NCI-H146 treated with DMSO at 0.1 percent for 48 hours (cell line): ENCODE results near the gene SRD5A3.
"Not testable (repeated sequence)": the region's sequence is repeated elsewhere in the genome, so short reads cannot be mapped to it uniquely, and the experiment has no call there.

ENCODE experiments used
- DNase-seq: peaks from one replicate; lab custom pipeline; 2025; ENCODE audit not compliant: unreplicated experiment; lab: John Stamatoyannopoulos, UW

SRD5A3 gene

GRCh38 chr4:55345054-55345453 lies 988 bp upstream of the SRD5A3 start:
- DNase-seq: no peak

DNA sequence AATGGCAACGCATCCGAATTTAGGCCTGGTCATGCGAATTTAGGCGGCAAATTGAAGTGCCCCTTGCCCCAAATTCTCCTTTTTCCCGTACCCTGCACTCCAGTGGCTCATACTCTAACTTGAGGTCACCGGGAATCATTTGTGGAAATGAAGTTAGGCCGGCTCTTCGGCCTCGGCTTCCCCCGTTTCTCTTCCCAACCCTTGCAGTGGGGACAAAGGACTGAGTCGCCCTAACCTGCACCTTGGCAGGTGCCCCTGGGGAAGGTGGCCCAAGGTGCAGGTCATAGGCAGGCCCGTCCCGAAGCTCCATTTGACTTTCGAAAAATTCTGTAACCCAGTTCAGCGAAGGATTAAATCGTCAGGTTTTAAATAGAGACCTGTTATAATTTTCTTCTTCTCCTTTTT lies 811 bp downstream of the SRD5A3 start:
- no peak for DNase-seq

- DNase-seq: no peak
These were observed 1.7 kb downstream of the SRD5A3 start for GRCh38 chr4:55347610-55348228.

GRCh38 chr4:55348466-55348865 lies 2.4 kb downstream of the SRD5A3 start:
- DNase-seq: no peak

DNA sequence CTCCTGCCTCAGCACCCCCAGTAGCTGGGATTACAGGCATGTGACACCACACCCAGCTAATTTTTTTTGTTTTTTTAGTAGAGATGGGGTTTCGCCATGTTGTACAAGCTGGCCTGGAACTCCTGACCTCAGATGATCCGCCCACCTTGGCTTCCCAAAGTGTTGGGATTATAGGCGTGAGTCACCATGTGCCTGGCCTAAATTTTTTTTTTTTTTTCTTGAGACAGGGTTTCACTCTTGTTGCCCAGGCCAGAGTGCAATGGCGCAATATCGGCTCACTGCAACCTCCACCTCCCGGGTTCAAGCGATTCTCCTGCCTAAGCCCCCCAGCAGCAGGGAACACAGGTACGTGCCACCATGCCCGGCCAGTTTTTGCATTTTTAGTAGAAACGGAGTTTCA lies 4.8 kb downstream of the SRD5A3 start:
- DNase-seq: not testable (repeated sequence)

- DNase-seq: no peak
These were observed 5.8 kb downstream of the SRD5A3 start for GRCh38 chr4:55351824-55352223.

DNA sequence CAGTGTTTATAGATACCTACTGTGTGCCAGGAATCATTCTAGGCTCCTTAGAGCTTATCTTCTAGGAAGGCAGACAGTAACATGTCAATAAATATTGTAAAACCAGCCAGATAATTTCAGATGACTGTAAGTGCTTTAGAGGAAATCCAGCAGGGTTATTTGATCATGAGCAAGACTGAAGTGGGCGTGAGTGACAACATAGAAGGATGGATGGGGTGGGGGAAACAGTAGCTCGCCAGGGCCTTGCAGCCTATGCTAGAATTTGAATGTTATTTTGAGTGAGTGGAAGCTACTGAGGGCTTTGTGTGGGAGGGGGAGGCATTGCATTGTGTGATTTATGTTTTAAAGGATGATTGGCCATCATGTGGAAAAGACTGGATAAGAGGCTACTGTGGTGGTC lies 6.7 kb downstream of the SRD5A3 start:
- no peak for DNase-seq

DNA sequence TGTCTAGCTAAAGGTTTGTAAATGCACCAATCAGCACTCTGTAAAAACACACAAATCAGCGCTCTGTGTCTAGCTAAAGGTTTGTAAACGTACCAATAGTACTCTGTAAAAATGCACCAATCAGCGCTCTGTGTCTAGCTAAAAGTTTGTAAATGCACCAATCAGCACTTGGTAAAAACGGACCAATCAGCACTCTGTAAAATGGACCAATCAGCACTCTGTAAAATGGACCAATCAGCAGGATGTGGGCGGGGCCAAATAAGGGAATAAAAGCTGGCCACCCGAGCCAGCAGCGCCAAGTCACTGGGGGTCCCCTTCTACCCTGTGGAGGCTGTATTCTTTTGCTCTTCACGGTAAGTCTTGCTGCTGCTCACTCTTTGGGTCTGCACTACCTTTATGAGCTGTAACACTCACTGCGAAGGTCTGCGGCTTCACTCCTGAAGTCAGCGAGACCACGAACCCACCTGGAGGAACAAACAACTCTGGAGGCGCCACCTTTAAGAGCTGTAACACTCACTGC lies 7.2 kb downstream of the SRD5A3 start:
- DNase-seq: not testable (repeated sequence)

GRCh38 chr4:55354648-55355047 lies 8.6 kb downstream of the SRD5A3 start:
- DNase-seq: no peak

- no peak for DNase-seq
These were observed 9.5 kb downstream of the SRD5A3 start for GRCh38 chr4:55355555-55355954.

DNA sequence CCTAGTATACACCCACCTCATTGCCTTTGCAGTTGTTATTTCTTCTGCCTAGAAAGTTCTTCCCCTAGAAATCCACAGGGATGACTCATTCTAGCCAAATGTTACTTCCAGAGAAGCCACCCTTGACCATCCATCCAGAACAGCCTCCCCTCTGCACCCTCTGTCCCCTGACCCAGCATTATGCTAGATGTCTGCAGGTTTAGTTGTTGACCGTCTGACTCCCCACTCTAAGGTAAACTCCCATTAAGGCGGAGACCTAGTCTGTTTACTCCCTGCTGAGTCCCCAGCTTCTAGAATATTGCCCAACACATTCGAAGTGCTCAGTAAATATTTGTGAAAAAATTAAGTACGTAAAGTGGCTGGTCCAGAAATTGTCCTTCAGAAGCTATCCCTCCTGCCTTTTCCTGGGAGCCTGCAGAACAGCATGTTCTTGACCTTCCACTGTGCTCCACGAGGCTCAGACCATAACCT lies 11.0 kb downstream of the SRD5A3 start:
- no peak for DNase-seq

DNA sequence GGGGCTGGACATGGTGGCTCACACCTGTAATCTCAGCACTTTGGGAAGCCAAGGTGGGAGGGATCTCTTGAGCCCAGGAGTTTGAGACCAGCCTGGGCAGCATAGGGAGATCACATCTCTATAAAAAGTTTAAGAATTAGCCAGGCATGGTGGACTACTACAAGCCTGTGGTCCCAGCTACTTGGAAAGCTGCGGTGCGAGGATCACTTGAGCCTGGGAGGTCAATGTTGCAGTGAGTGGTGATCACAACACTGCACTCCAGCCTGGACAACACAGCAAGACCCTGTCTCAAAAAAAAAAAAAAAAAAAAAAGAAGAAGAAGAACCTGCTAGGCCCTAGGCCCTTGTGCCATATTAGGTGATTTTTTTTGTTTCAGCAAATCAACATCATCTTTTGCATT lies 12.2 kb downstream of the SRD5A3 start:
- DNase-seq: no peak

DNA sequence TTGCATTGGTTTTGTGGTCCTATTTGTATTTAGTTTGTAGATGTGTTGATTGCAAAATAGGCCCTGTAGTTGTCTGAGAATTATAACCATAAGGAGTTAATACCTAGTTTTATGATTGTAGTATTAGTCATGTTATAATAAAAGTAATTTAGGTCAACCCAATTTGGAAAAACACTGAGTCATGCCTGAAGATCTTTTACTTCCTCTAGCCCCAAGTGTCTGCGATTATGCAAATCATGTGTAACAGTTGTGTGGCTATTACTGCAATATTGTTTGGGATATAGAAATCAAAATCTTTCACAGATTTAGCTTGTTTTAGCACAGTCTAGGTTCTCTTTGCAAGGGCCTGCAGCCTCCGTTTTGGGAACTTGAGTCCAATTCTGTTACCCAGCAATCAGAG lies 12.6 kb downstream of the SRD5A3 start:
- DNase-seq: no peak

DNA sequence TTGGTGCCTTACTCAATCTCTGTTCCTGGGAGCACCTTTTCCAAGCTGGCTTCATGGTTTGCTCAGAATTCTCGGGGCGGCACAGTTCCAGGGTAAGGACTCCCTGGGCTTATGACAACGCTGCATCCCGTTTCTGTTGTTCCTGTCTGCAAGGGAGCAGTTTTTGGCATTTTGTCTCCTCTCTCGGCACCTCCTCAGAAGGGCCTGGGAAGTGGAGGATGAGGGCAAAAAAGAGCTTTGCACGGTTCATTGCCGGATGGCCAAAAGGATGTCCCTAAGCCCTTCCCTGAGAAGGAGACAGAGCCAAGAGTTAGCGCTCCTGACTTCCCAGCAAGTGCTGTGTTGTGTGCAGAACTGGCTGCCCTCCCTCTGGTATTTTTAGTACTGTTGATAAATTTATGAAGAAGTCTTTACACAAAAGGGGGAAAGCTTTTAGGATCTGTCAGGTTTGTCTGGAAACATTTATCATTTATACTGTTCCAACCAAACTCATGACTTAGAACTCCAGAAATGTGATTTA lies 13.4 kb downstream of the SRD5A3 start:
- DNase-seq: no peak

GRCh38 chr4:55362938-55363337 lies 16.9 kb downstream of the SRD5A3 start:
- DNase-seq: not testable (repeated sequence)

GRCh38 chr4:55363691-55364351 lies 17.8 kb downstream of the SRD5A3 start:
- no peak for DNase-seq

DNA sequence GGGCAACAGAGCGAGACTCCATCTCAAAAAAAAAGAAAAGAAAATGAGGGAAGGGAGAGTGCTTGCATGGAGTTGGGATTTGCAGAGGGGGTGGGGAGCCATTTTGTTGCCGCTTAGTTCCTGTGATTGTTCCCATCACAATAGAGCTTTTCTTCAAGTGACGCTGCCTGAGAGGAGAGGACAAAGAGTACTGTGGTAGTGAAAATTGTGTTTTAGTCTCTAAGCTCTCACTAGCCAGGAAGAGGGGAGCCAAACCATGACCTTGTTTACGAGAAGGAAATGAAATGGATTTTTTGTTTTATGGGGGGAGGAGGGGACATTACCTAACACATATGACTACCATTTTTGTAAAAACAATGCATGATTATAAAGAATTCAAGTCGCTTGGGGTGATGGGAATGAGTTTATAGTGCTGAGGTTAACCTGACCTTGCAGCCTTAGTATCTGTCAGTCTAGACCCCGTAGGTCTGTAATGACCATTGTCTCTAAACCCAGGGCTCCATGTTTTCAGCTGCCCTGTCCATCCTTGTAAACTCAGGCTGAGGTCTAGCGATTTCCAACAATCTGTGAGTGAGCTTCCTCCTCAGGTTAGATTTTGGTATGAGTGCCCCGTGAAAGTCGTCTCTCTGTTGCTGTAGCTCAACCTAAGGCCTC lies 18.8 kb downstream of the SRD5A3 start:
- no peak for DNase-seq

DNA sequence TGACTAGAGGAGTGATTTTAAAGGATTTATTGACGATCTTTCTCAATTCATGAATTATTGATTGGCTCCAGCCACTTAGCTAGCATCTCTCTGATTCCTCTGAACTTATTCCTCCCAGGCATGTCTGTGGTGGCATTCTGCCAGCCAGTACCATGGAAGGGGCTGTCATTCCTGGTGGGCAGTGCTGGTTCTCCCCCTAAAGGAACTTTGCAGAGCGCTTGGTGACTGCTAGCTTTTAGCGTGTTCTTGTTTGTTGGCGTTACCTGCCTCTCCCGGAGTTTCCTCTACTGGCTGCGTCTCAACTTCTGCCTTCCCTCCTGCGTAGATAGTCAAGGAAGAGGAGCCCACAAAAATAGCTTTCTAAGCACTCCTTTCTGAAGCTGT lies 19.3 kb downstream of the SRD5A3 start:
- DNase-seq: no peak

GRCh38 chr4:55366621-55367020 lies 20.6 kb downstream of the SRD5A3 start:
- DNase-seq: no peak

DNA sequence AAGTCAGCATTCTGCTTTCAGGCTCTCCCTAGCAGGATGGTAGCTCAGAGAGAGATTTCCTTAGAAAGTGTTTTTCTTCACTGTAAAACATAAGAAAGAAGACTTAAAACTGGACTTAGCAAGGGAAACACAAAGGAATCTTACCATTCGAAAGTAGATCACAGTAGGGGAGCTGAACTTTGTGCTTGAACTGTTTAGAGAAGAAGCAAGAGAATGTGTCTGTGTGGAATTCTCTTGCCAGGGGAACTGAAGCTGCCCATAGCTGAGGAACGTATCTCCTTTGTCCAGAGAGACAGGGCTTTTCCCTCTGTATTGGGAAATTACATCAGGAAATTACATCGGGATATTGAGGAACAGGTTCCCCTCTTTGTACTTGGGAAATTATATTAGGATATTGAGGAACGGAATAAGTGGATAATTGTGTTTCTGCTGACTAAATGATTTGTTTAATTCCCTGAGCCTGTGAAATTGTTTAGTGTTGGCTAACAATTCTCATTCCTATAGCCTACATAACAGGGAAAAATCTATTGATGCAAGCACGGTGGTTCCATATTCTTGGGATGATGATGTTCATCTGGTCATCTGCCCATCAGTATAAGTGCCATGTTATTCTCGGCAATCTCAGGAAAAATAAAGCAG lies 21.2 kb downstream of the SRD5A3 start:
- DNase-seq: no peak

GRCh38 chr4:55369968-55370367 lies 23.9 kb downstream of the SRD5A3 start:
- no peak for DNase-seq
